K562 (cell line): ENCODE measurements around the gene SHB. TPM values are rescaled to one million over a fixed set of nuclear protein-coding genes. Genes with fewer than 3 reads are reported as not detected.

Experiments
- BCLAF1 ChIP-seq, 2 experiments: fragments of 450-650 bp in 1 of 2; IDR thresholded peaks; 2 replicates each; pipeline ENCODE4 v1.6.1; 2011 to 2017; ENCODE audit warnings: low read depth in 2 of 2, antibody characterized with exemption in 1 of 2, borderline replicate concordance in 1 of 2, low read length in 1 of 2, mild to moderate bottlenecking in 1 of 2, mixed read lengths in 1 of 2; ENCODE audit not compliant: control insufficient read depth in 1 of 2
- BRF2 ChIP-seq: IDR thresholded peaks from 3 replicates; pipeline ENCODE4 v1.6.1; 2011; ENCODE audit warnings: borderline replicate concordance, mild to moderate bottlenecking; ENCODE audit not compliant: insufficient read length, insufficient read depth
- CBFB ChIP-seq: sonication (generic); formaldehyde crosslinking; IDR thresholded peaks from 2 replicates; pipeline ENCODE4 v1.4.0; 2020; ENCODE audit warnings: mild to moderate bottlenecking, missing genetic modification reagents
- DACH1 ChIP-seq: fragments of 450-650 bp; IDR thresholded peaks from 2 replicates; pipeline ENCODE4 v1.6.1; 2018; ENCODE audit not compliant: partially characterized antibody
- DLX4 ChIP-seq: fragments of 250-450 bp; sonication (Bioruptor Pico); IDR thresholded peaks from 2 replicates; pipeline ENCODE4 v1.6.1; 2021; ENCODE audit warnings: mild to moderate bottlenecking
- EHMT2 ChIP-seq: fragments of 450-650 bp; IDR thresholded peaks from 2 replicates; pipeline ENCODE4 v1.6.1; 2018; ENCODE audit warnings: antibody characterized with exemption
- ETV5 ChIP-seq: sonication (generic); formaldehyde crosslinking; IDR thresholded peaks from 2 replicates; pipeline ENCODE4 v1.4.0; 2020; ENCODE audit warnings: low read depth, mild to moderate bottlenecking, missing genetic modification reagents
- GATA2 ChIP-seq: sonication (generic); formaldehyde crosslinking; IDR thresholded peaks from 2 replicates; pipeline ENCODE4 v1.4.0; 2020; ENCODE audit warnings: mild to moderate bottlenecking, missing genetic modification reagents
- KDM4B ChIP-seq, 2 experiments: fragments of 450-650 bp in 1 of 2; sonication (generic) in 1 of 2; IDR thresholded peaks; 2 replicates each; pipeline ENCODE4 v1.6.1; 2016 to 2017; ENCODE audit warnings: borderline replicate concordance in 2 of 2, antibody characterized with exemption in 1 of 2, low read depth in 1 of 2, mild to moderate bottlenecking in 1 of 2
- PCBP2 ChIP-seq: fragments of 200-400 bp; formaldehyde crosslinking; IDR thresholded peaks from 2 replicates; pipeline ENCODE4 v1.6.1; 2018; ENCODE audit warnings: low read length, low read depth, mild to moderate bottlenecking, moderate library complexity; ENCODE audit not compliant: poor library complexity, severe bottlenecking
- RBM34 ChIP-seq: fragments of 200-400 bp; formaldehyde crosslinking; IDR thresholded peaks from 2 replicates; pipeline ENCODE4 v1.6.1; 2018; ENCODE audit warnings: low read length, borderline replicate concordance; ENCODE audit not compliant: insufficient read depth
- RNF2 ChIP-seq: sonication (generic); IDR thresholded peaks from 2 replicates; pipeline ENCODE4 v1.6.1; 2016
- SIRT6 ChIP-seq: IDR thresholded peaks from one replicate; pipeline ENCODE4 v1.6.1; 2012; ENCODE audit warnings: low read depth, mild to moderate bottlenecking, control low read depth, inconsistent platforms, low read length, moderate library complexity
- SMAD3 ChIP-seq: fragments of 450-650 bp; formaldehyde crosslinking; conservative IDR thresholded peaks from 2 replicates; pipeline ENCODE4 v1.4.0; 2020; ENCODE audit warnings: mild to moderate bottlenecking
- SP1 ChIP-seq: sonication (generic); formaldehyde crosslinking; IDR thresholded peaks from 2 replicates; pipeline ENCODE4 v1.8.1; 2022; ENCODE audit warnings: mild to moderate bottlenecking, missing genetic modification reagents
- TAF1 ChIP-seq: IDR thresholded peaks from 2 replicates; pipeline ENCODE4 v1.6.1; 2011; ENCODE audit warnings: mild to moderate bottlenecking, low read length, moderate library complexity; ENCODE audit not compliant: insufficient read depth, control insufficient read depth, severe bottlenecking; ENCODE audit errors: extremely low read depth
- TCF7 ChIP-seq: sonication (generic); IDR thresholded peaks from 2 replicates; pipeline ENCODE4 v1.6.1; 2016; ENCODE audit warnings: antibody characterized with exemption, borderline replicate concordance
- ZBTB33 ChIP-seq: sonication (generic); formaldehyde crosslinking; IDR thresholded peaks from 2 replicates; pipeline ENCODE4 v1.8.1; 2023; ENCODE audit warnings: mild to moderate bottlenecking, missing genetic modification reagents
- ZFP1 ChIP-seq: fragments of 450-650 bp; formaldehyde crosslinking; IDR thresholded peaks from 2 replicates; pipeline ENCODE4 v1.4.0; 2020; ENCODE audit warnings: mild to moderate bottlenecking, mixed read lengths
- ZNF140 ChIP-seq: fragments of 250-450 bp; sonication (Bioruptor Pico); IDR thresholded peaks from 2 replicates; pipeline ENCODE4 v1.8.0; 2021; ENCODE audit warnings: moderate library complexity, mild to moderate bottlenecking, inconsistent platforms
- ZNF184 ChIP-seq: sonication (generic); formaldehyde crosslinking; IDR thresholded peaks from 2 replicates; pipeline ENCODE4 v1.5.0; 2020; ENCODE audit warnings: missing genetic modification reagents
- polyA plus RNA-seq, 8 experiments: library from polyadenylated mRNA; depleted of rRNA in 4 of 8; stranded (reverse) in 5 of 8; unstranded in 3 of 8; fragments of >200 nt; fragmentation: Nextera tagmentation in 2 of 8; fragmentation: Illumina TruSeq in 1 of 8; extraction: Ambion mirVana in 2 of 8; extraction: Trizol in 1 of 8; gene quantifications; 2 replicates each; pipeline versions ENCODE4 v1.2.1 to v1.2.3, GENCODE V29; 2011 to 2014; ENCODE audit warnings: inconsistent platforms in 1 of 8, missing spikeins in 1 of 8
- total RNA-seq, 7 experiments: library from RNA; depleted of rRNA in 6 of 7; stranded (reverse); fragments of >200 nt in 6 of 7; fragmentation: Illumina TruSeq in 2 of 7; extraction: Trizol in 2 of 7; gene quantifications; 2 replicates each; pipeline versions ENCODE4 v1.2.1 to v1.2.3, GENCODE V29; 2011 to 2021; ENCODE audit warnings: low replicate concordance in 1 of 7

The SHB gene
- total and polyA plus RNA-seq, 9 of the 15 experiments (the other 6 are each of a cell fraction or from before 2014, with no cell fraction given), result 0.78 to 16.0 (median 5.3) TPM

- TF ChIP-seq DLX4 (CRISPR knock-in tag) (no peak), RNF2 (no peak), RBM34 (no peak), SMAD3 (CRISPR knock-in tag) (no peak), GATA2 (CRISPR knock-in tag) (0 out of 2 replicates have a peak, but pooled peaks have one; percentile 8), KDM4B (IDR thresholded peaks at IDR 0.05; ENCODE audit: borderline replicate concordance in 2 of 2, low read depth in 1 of 2) (no peak), TAF1 (no peak), TCF7 (no peak), ZFP1 (no peak), ETV5 (CRISPR knock-in tag) (no peak), ZNF184 (CRISPR knock-in tag) (no peak), ZBTB33 (CRISPR knock-in tag) (0 out of 2 replicates have a peak, but pooled peaks have one; percentile 46), SP1 (CRISPR knock-in tag) (no peak), BCLAF1 (IDR thresholded peaks at IDR 0.05; ENCODE audit: borderline replicate concordance in 1 of 2, control insufficient read depth in 1 of 2, low read depth in 2 of 2, low read length in 1 of 2) (no peak), BRF2 (no peak), EHMT2 (no peak), ZNF140 (CRISPR knock-in tag) (no peak), SIRT6 (no peak), PCBP2 (no peak), CBFB (no peak), DACH1 (peak; percentile 48)
These were observed 19.2 kb upstream of the SHB start (continued) for GRCh38 chr9:38088006-38088925.
